Activated CD4-positive, alpha-beta T cell treated with anti-CD3 and anti-CD28 coated beads, Interleukin-2, amount 10 ng/mL, durations not matched to agents 24 days and 14 days (primary cell): Measurements from ENCODE around the gene TOPORS. TPM values are rescaled to one million over a fixed set of nuclear protein-coding genes. Genes with fewer than 3 reads are reported as not detected.
A peak's percentile ranks its signal among the peaks of the same experiment; 100 is the strongest.
"Not testable (repeated sequence)": the region's sequence is repeated elsewhere in the genome, so short reads cannot be mapped to it uniquely, and the experiment has no call there.

Experiments
- DNase-seq: peaks from one replicate; pipeline ENCODE4 v3.0.0; 2022
- H3K27ac Mint-ChIP-seq: one replicate; pipeline ENCODE4 v1.8.0; 2022; ENCODE audit warnings: mild to moderate bottlenecking, mixed read lengths
- H3K27me3 Mint-ChIP-seq: one replicate; pipeline ENCODE4 v1.8.0; 2022; ENCODE audit warnings: mixed read lengths
- H3K36me3 Mint-ChIP-seq: one replicate; pipeline ENCODE4 v1.8.0; 2022; ENCODE audit warnings: low read depth, mild to moderate bottlenecking, mixed read lengths
- H3K4me1 Mint-ChIP-seq: one replicate; pipeline ENCODE4 v1.8.0; 2021; ENCODE audit warnings: mixed read lengths
- H3K4me3 Mint-ChIP-seq: one replicate; pipeline ENCODE4 v1.8.0; 2022; ENCODE audit warnings: mild to moderate bottlenecking, moderate library complexity, mixed read lengths
- H3K9me3 Mint-ChIP-seq: one replicate; pipeline ENCODE4 v1.8.0; 2021; ENCODE audit warnings: mixed read lengths
- intact Hi-C: fragments of 100-400 bp; cut with micrococcal nuclease; formaldehyde crosslinking; loops from one replicate; pipeline ENCODE4 v1.15.1; 2023
- total RNA-seq: library from RNA; stranded (reverse); gene quantifications from 2 replicates; pipeline ENCODE4 v1.2.3, GENCODE V29; 2022

Gene TOPORS
- total RNA-seq, 1 donor from 2014 or later, result 15.1 TPM

GRCh38 chr9:32550562-32551275 is 1.7 kb downstream of the TOPORS start:
- DNase-seq, result peak; percentile 98
- intact Hi-C loops, result loop anchor here (1.0 kb wide), 3 partner anchors 24 to 451 kb away; partner anchors contain the start of genes APTX and RIGI
- Mint-ChIP-seq H3K27me3 (no peaks in the 10 kb centered on the region), H3K36me3 (peaks cover 20% of the 10 kb centered on the region), H3K4me1 (peaks cover 40% of the 10 kb centered on the region), H3K27ac (peak overlapping the region; percentile 100), H3K4me3 (peak overlapping the region; percentile 99), H3K9me3 (no peaks in the 10 kb centered on the region)

- Mint-ChIP-seq H3K27ac (peak overlapping the region; percentile 45), H3K4me3 (peak overlapping the region; percentile 99), H3K9me3 (no peaks in the 10 kb centered on the region), H3K36me3 (peaks cover 20% of the 10 kb centered on the region), H3K27me3 (no peaks in the 10 kb centered on the region), H3K4me1 (peaks cover 40% of the 10 kb centered on the region)
- intact Hi-C loops, result loop anchor here (1.0 kb wide), 1 partner anchor 451 kb away; the partner anchor contains the start of gene APTX
- DNase-seq, result peak; percentile 65
Measured at GRCh38 chr9:32550150-32550561, 2.2 kb downstream of the TOPORS start.

- Mint-ChIP-seq H3K36me3 (peaks cover 27% of the 10 kb centered on the region), H3K4me1 (peaks cover 34% of the 10 kb centered on the region), H3K4me3 (peak overlapping the region; percentile 21)
- H3K9me3 Mint-ChIP-seq, intact Hi-C loops, H3K27ac Mint-ChIP-seq, H3K27me3 Mint-ChIP-seq, DNase-seq: not testable (repeated sequence)
Measured at GRCh38 chr9:32548213-32548612, 4.2 kb downstream of the TOPORS start.

- intact Hi-C loops, result no loop called here
- no peaks in the 10 kb centered on the region for H3K9me3 Mint-ChIP-seq
- H3K27me3 Mint-ChIP-seq, result no peaks in the 10 kb centered on the region
- no peak overlapping the region for H3K27ac Mint-ChIP-seq
- H3K36me3 Mint-ChIP-seq, result peaks cover 27% of the 10 kb centered on the region
- peaks cover 21% of the 10 kb centered on the region for H3K4me1 Mint-ChIP-seq
- no peak for DNase-seq
- H3K4me3 Mint-ChIP-seq, result no peak overlapping the region
Measured at GRCh38 chr9:32545884-32546283, 6.5 kb downstream of the TOPORS start.

- H3K27me3 Mint-ChIP-seq, result no peaks in the 10 kb centered on the region
- no peak for DNase-seq
- intact Hi-C loops, result no loop called here
- no peak overlapping the region for H3K4me3 Mint-ChIP-seq
- H3K4me1 Mint-ChIP-seq, result peaks cover 2% of the 10 kb centered on the region
- H3K9me3 Mint-ChIP-seq, result no peaks in the 10 kb centered on the region
- H3K27ac Mint-ChIP-seq, result no peak overlapping the region
- H3K36me3 Mint-ChIP-seq, result peaks cover 22% of the 10 kb centered on the region
Measured at GRCh38 chr9:32543047-32543446, 9.3 kb downstream of the TOPORS start.

GRCh38 chr9:32533816-32534215 is 18.6 kb downstream of the TOPORS start:
- Mint-ChIP-seq H3K4me3 (no peak overlapping the region), H3K27ac (no peak overlapping the region), H3K9me3 (no peaks in the 10 kb centered on the region), H3K27me3 (no peaks in the 10 kb centered on the region), H3K36me3 (peaks cover 16% of the 10 kb centered on the region), H3K4me1 (no peaks in the 10 kb centered on the region)
- intact Hi-C loops, result no loop called here
- no peak for DNase-seq

- intact Hi-C loops, result no loop called here
- no peaks in the 10 kb centered on the region for H3K27me3 Mint-ChIP-seq
- DNase-seq, result no peak
- H3K27ac Mint-ChIP-seq, result no peak overlapping the region
- H3K9me3 Mint-ChIP-seq, result no peaks in the 10 kb centered on the region
- H3K4me1 Mint-ChIP-seq, result no peaks in the 10 kb centered on the region
- H3K36me3 Mint-ChIP-seq, result peaks cover 16% of the 10 kb centered on the region
- no peak overlapping the region for H3K4me3 Mint-ChIP-seq
Measured at GRCh38 chr9:32533336-32533735, 19.1 kb downstream of the TOPORS start.

GRCh38 chr9:32526707-32527048 is 25.7 kb downstream of the TOPORS start:
- Mint-ChIP-seq H3K9me3 (no peaks in the 10 kb centered on the region), H3K27ac (peak overlapping the region; percentile 80), H3K27me3 (no peaks in the 10 kb centered on the region), H3K4me1 (peaks cover 39% of the 10 kb centered on the region), H3K4me3 (peak overlapping the region; percentile 94), H3K36me3 (peaks cover 24% of the 10 kb centered on the region)
- intact Hi-C loops, result loop anchor here (1.0 kb wide), 3 partner anchors 25 to 147 kb away; no protein-coding TSS in a partner anchor
- DNase-seq, result no peak

GRCh38 chr9:32526041-32526706 is 26.2 kb downstream of the TOPORS start, which contains the start of gene RIGI:
Gene RIGI (minus strand): TSS chr9:32526196. CDS start chr9:32526166, 30 bp downstream.
- H3K27me3 Mint-ChIP-seq, result no peaks in the 10 kb centered on the region
- peaks cover 39% of the 10 kb centered on the region for H3K4me1 Mint-ChIP-seq
- intact Hi-C loops, result loop anchor here (1.0 kb wide), 3 partner anchors 25 to 147 kb away; no protein-coding TSS in a partner anchor
- H3K4me3 Mint-ChIP-seq, result peak within 1 kb of the TSS; percentile 94
- DNase-seq, result peak; percentile 96
- H3K9me3 Mint-ChIP-seq, result no peaks in the 10 kb centered on the region
- H3K27ac Mint-ChIP-seq, result peak within 1 kb of the TSS; percentile 80
- H3K36me3 Mint-ChIP-seq, result peaks cover 29% of the 10 kb centered on the region

- Mint-ChIP-seq H3K9me3 (no peaks in the 10 kb centered on the region), H3K4me1 (peaks cover 39% of the 10 kb centered on the region)
Measured at GRCh38 chr9:32525709-32526030, 26.7 kb downstream of the TOPORS start.

GRCh38 chr9:32524892-32525708 is 27.3 kb downstream of the TOPORS start:
- DNase-seq, result peak; percentile 76

More at GRCh38 chr9:32525709-32526030, 26.7 kb downstream of the TOPORS start:
- Mint-ChIP-seq H3K36me3 (peaks cover 26% of the 10 kb centered on the region), H3K27ac (peak overlapping the region; percentile 80), H3K4me3 (peak overlapping the region; percentile 94), H3K27me3 (no peaks in the 10 kb centered on the region)
- intact Hi-C loops, result loop anchor here (1.0 kb wide), 5 partner anchors 9 to 146 kb away; partner anchors contain the start of gene ACO1
- no peak for DNase-seq

GRCh38 chr9:32524558-32524891 is 27.9 kb downstream of the TOPORS start:
- peaks cover 34% of the 10 kb centered on the region for H3K36me3 Mint-ChIP-seq
- H3K9me3 Mint-ChIP-seq, H3K27ac Mint-ChIP-seq, H3K27me3 Mint-ChIP-seq, DNase-seq, intact Hi-C loops: not testable (repeated sequence)
- H3K4me1 Mint-ChIP-seq, result peaks cover 39% of the 10 kb centered on the region
- peak overlapping the region; percentile 94 for H3K4me3 Mint-ChIP-seq

More at GRCh38 chr9:32524892-32525708, 27.3 kb downstream of the TOPORS start:
- peaks cover 39% of the 10 kb centered on the region for H3K4me1 Mint-ChIP-seq
- H3K4me3 Mint-ChIP-seq, result peak overlapping the region; percentile 94
- intact Hi-C loops, result loop anchor here (1.0 kb wide), 2 partner anchors 9 to 141 kb away; partner anchors contain the start of gene ACO1
- peaks cover 30% of the 10 kb centered on the region for H3K36me3 Mint-ChIP-seq
- peak overlapping the region; percentile 80 for H3K27ac Mint-ChIP-seq
- no peaks in the 10 kb centered on the region for H3K9me3 Mint-ChIP-seq
- no peaks in the 10 kb centered on the region for H3K27me3 Mint-ChIP-seq

GRCh38 chr9:32523910-32524309 is 28.5 kb downstream of the TOPORS start:
- intact Hi-C loops, result no loop called here
- Mint-ChIP-seq H3K4me3 (peak overlapping the region; percentile 94), H3K4me1 (peaks cover 39% of the 10 kb centered on the region), H3K36me3 (peaks cover 37% of the 10 kb centered on the region), H3K27me3 (no peaks in the 10 kb centered on the region), H3K27ac (no peak overlapping the region), H3K9me3 (no peaks in the 10 kb centered on the region)
- DNase-seq, result no peak
